GM10248 (cell line): ENCODE data around the gene HPS1.

ENCODE experiments used
- CTCF ChIA-PET: fragments of 300-600 bp; sonication (Branson Sonifier 250); formaldehyde crosslinking; extraction: SDS; loops from one replicate; lab custom pipeline; 2021; ENCODE audit warnings: antibody characterized with exemption; lab: Yijun Ruan, JAX
- POLR2A ChIA-PET: fragments of 350-650 bp; sonication (Branson Sonifier 250); formaldehyde crosslinking; extraction: SDS; loops from one replicate; lab custom pipeline; 2020; ENCODE audit warnings: antibody characterized with exemption; lab: Yijun Ruan, JAX
- DNase-seq: peaks from one replicate; pipeline ENCODE4 v3.0.0; 2012; ENCODE audit errors: extremely low spot score
- CTCF ChIP-seq: IDR thresholded peaks from 2 replicates; pipeline ENCODE4 v1.5.1; 2012; ENCODE audit warnings: mild to moderate bottlenecking, low read depth; ENCODE audit errors: extremely low read depth, missing control alignments, control extremely low read depth

Gene HPS1

GRCh38 chr10:98474628-98475027 lies 27.9 kb upstream of the HPS1 start:
- CTCF ChIA-PET = interaction anchor here (0.9 to 1.4 kb wide), 4 partner anchors 14 to 191 kb away, joined by 3 to 4 read pairs (median 3); no protein-coding TSS in a partner anchor

GRCh38 chr10:98472196-98472595 lies 25.5 kb upstream of the HPS1 start:
- no peak for DNase-seq
- POLR2A ChIA-PET = no interaction called here
- CTCF ChIA-PET = interaction anchor here (2.3 to 6.1 kb wide), 2 partner anchors 8 to 775 kb away, joined by 11 to 68 read pairs; no protein-coding TSS in a partner anchor
- no peak for TF ChIP-seq CTCF

More at GRCh38 chr10:98474628-98475027, 27.9 kb upstream of the HPS1 start:
- TF ChIP-seq CTCF = no peak
- peak; percentile 30 for DNase-seq
- POLR2A ChIA-PET = no interaction called here

GRCh38 chr10:98470850-98471249 lies 24.1 kb upstream of the HPS1 start:
- POLR2A ChIA-PET = no interaction called here
- CTCF ChIA-PET = interaction anchor here (2.3 to 6.1 kb wide), 2 partner anchors 9 to 776 kb away, joined by 11 to 68 read pairs; no protein-coding TSS in a partner anchor
- DNase-seq = no peak
- TF ChIP-seq CTCF = no peak

- ChIA-PET CTCF (interaction anchor here (1.0 to 6.1 kb wide), 12 partner anchors 10 to 782 kb away, joined by 3 to 68 read pairs (median 10); no protein-coding TSS in a partner anchor), POLR2A (no interaction called here)
- TF ChIP-seq CTCF = no peak
- DNase-seq = no peak
Measured at GRCh38 chr10:98469001-98469931, 22.5 kb upstream of the HPS1 start.

GRCh38 chr10:98467506-98468318 lies 21.0 kb upstream of the HPS1 start:
- CTCF ChIA-PET = interaction anchor here (0.6 to 6.1 kb wide), 59 partner anchors 8 to 1145 kb away, joined by 3 to 68 read pairs (median 4); partner anchors contain the start of genes GOT1 and HPS1
- POLR2A ChIA-PET = no interaction called here
- peak; percentile 89 for TF ChIP-seq CTCF
- DNase-seq = peak; percentile 87
